ENCODE data around the gene CYTH3. TPM values are rescaled to one million over a fixed set of nuclear protein-coding genes. Genes with fewer than 3 reads are reported as not detected.

The CYTH3 gene
- total and polyA plus RNA-seq, 2 of the 13 experiments (the other 11 are each of a cell fraction or from before 2014, with no cell fraction given), result 3.1 to 3.8 TPM

DNA sequence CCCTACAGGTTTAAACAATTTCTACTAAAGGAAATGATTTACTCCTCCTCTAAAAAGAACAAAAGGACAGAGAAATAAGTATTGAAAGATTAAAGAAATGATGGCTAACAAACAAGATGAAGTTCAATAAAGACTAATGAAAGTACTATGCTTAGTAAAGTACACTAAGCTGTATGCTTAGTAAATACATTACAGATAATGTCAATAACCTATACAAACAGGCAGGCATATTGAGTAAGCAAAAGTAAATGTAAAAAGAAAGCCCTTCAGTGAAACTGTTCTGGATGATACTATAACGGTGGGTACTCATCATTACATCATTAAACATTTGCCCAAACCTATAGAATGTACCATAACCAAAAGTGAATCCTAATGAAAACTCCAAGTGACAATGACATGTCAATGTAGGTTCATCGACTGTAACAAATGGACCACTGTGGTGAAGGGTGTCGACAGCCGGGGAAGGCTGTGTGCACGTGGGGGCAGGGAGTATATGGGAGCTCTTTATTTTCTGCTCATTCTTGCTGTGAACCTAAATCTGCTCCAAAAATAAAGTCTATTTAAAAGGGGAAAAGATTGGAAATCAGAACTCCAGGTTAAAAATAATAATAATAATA lies 34.0 kb downstream of the CYTH3 start (continued):
- TF ChIP-seq, protein P1, sequence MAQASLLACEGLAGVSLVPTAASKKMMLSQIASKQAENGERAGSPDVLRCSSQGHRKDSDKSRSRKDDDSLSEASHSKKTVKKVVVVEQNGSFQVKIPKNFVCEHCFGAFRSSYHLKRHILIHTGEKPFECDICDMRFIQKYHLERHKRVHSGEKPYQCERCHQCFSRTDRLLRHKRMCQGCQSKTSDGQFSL (CRISPR knock-in tag; IDR thresholded peaks at IDR 0.05), result no peak
- TF ChIP-seq, protein P2, sequence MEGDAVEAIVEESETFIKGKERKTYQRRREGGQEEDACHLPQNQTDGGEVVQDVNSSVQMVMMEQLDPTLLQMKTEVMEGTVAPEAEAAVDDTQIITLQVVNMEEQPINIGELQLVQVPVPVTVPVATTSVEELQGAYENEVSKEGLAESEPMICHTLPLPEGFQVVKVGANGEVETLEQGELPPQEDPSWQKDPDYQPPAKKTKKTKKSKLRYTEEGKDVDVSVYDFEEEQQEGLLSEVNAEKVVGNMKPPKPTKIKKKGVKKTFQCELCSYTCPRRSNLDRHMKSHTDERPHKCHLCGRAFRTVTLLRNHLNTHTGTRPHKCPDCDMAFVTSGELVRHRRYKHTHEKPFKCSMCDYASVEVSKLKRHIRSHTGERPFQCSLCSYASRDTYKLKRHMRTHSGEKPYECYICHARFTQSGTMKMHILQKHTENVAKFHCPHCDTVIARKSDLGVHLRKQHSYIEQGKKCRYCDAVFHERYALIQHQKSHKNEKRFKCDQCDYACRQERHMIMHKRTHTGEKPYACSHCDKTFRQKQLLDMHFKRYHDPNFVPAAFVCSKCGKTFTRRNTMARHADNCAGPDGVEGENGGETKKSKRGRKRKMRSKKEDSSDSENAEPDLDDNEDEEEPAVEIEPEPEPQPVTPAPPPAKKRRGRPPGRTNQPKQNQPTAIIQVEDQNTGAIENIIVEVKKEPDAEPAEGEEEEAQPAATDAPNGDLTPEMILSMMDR (CRISPR knock-in tag; IDR thresholded peaks at IDR 0.05), result no peak
- TF ChIP-seq HOXA3 (CRISPR knock-in tag; IDR thresholded peaks at IDR 0.05), result no peak
- TF ChIP-seq RFXAP (CRISPR knock-in tag; IDR thresholded peaks at IDR 0.05; ENCODE audit: borderline replicate concordance), result no peak
- TF ChIP-seq FOXO1 (CRISPR knock-in tag; IDR thresholded peaks at IDR 0.05), result no peak
- TF ChIP-seq, protein P3, sequence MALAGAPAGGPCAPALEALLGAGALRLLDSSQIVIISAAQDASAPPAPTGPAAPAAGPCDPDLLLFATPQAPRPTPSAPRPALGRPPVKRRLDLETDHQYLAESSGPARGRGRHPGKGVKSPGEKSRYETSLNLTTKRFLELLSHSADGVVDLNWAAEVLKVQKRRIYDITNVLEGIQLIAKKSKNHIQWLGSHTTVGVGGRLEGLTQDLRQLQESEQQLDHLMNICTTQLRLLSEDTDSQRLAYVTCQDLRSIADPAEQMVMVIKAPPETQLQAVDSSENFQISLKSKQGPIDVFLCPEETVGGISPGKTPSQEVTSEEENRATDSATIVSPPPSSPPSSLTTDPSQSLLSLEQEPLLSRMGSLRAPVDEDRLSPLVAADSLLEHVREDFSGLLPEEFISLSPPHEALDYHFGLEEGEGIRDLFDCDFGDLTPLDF (CRISPR knock-in tag; IDR thresholded peaks at IDR 0.05), result no peak
- TF ChIP-seq EP300 (IDR thresholded peaks at IDR 0.05; ENCODE audit: low read depth in 2 of 2, low read length in 2 of 2), result peak; percentile 35 to 67; a peak in 2 of 4 replicates
- no peak for TF ChIP-seq EP300 (CRISPR knock-in tag; IDR thresholded peaks at IDR 0.05; ENCODE audit: borderline replicate concordance)
- TF ChIP-seq GTF3A (CRISPR knock-in tag; conservative IDR thresholded peaks at IDR 0.05), result no peak
- TF ChIP-seq HDAC2 (CRISPR knock-in tag; IDR thresholded peaks at IDR 0.05), result peak; percentile 73
- no peak for TF ChIP-seq MEIS2 (CRISPR knock-in tag; IDR thresholded peaks at IDR 0.05)
- TF ChIP-seq RBM39 (IDR thresholded peaks at IDR 0.05; ENCODE audit: low read depth, low read length, poor library complexity, severe bottlenecking), result no peak
- peak; percentile 74 for TF ChIP-seq ATF7 (IDR thresholded peaks at IDR 0.05)
- no peak for TF ChIP-seq ATF7 (CRISPR knock-in tag; IDR thresholded peaks at IDR 0.05)
- no peak for TF ChIP-seq MYNN (CRISPR knock-in tag; IDR thresholded peaks at IDR 0.05; ENCODE audit: low read depth)
- no peak for TF ChIP-seq POLR2A (IDR thresholded peaks at IDR 0.05; ENCODE audit: insufficient read depth in 1 of 2, low read depth in 2 of 2, low read length in 2 of 2)
- TF ChIP-seq, protein P4, sequence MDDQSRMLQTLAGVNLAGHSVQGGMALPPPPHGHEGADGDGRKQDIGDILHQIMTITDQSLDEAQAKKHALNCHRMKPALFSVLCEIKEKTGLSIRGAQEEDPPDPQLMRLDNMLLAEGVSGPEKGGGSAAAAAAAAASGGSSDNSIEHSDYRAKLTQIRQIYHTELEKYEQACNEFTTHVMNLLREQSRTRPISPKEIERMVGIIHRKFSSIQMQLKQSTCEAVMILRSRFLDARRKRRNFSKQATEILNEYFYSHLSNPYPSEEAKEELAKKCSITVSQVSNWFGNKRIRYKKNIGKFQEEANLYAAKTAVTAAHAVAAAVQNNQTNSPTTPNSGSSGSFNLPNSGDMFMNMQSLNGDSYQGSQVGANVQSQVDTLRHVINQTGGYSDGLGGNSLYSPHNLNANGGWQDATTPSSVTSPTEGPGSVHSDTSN (CRISPR knock-in tag; IDR thresholded peaks at IDR 0.05; ENCODE audit: borderline replicate concordance), result no peak
- no peak for TF ChIP-seq ZNF607 (CRISPR knock-in tag; IDR thresholded peaks at IDR 0.05; ENCODE audit: borderline replicate concordance)
- TF ChIP-seq, protein P5, sequence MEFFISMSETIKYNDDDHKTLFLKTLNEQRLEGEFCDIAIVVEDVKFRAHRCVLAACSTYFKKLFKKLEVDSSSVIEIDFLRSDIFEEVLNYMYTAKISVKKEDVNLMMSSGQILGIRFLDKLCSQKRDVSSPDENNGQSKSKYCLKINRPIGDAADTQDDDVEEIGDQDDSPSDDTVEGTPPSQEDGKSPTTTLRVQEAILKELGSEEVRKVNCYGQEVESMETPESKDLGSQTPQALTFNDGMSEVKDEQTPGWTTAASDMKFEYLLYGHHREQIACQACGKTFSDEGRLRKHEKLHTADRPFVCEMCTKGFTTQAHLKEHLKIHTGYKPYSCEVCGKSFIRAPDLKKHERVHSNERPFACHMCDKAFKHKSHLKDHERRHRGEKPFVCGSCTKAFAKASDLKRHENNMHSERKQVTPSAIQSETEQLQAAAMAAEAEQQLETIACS (CRISPR knock-in tag; IDR thresholded peaks at IDR 0.05), result no peak
- no peak for TF ChIP-seq NFE2 (CRISPR knock-in tag; IDR thresholded peaks at IDR 0.05)
- TF ChIP-seq MAF1 (CRISPR knock-in tag; IDR thresholded peaks at IDR 0.05; ENCODE audit: borderline replicate concordance), result no peak
